Measurements from ENCODE around the gene TRIP6. TPM values are rescaled to one million over a fixed set of nuclear protein-coding genes. Genes with fewer than 3 reads are reported as not detected.

TRIP6 gene
- total RNA-seq, 1 experiment from 2014 or later: 140 TPM

GRCh38 chr7:100880645-100881044 is 13.5 kb downstream of the TRIP6 start:
- Histone ChIP-seq H3K9me3 (ENCODE audit: low read depth, low read length, poor library complexity, severe bottlenecking) (no peaks in the 10 kb centered on the region), H3K4me3 (ENCODE audit: low read depth, low read length, poor library complexity, severe bottlenecking) (no peak overlapping the region), H3K27me3 (replicated peaks; ENCODE audit: insufficient read depth, low read depth, low read length, poor library complexity) (no peaks in the 10 kb centered on the region), H3K36me3 (ENCODE audit: insufficient read depth, low read length, poor library complexity, severe bottlenecking) (peaks cover 85% of the 10 kb centered on the region), H3K27ac (ENCODE audit: low read depth, low read length, poor library complexity, severe bottlenecking) (no peak overlapping the region), H3K4me1 (ENCODE audit: insufficient read depth, low read length, poor library complexity, severe bottlenecking) (peaks cover 14% of the 10 kb centered on the region)
- ChIA-PET CTCF (no interaction called here), POLR2A (ENCODE audit: low non-redundant PET) (no interaction called here)
- intact Hi-C loops (cut with micrococcal nuclease; ENCODE audit: unreplicated experiment): no loop called here
- DNase-seq (ENCODE audit: low spot score): no peak
- BruUV-seq (replicated peaks): no TSS peak
- TF ChIP-seq CTCF (conservative IDR thresholded peaks at IDR 0.05; ENCODE audit: low read depth, low read length) (no peak), EZH2 (IDR thresholded peaks at IDR 0.05; ENCODE audit: borderline replicate concordance, low read depth, low read length, poor library complexity, severe bottlenecking) (no peak)

- peaks cover 89% of the 10 kb centered on the region for H3K36me3 ChIP-seq (ENCODE audit: insufficient read depth, low read length, poor library complexity, severe bottlenecking)
- H3K27ac ChIP-seq (ENCODE audit: low read depth, low read length, poor library complexity, severe bottlenecking): no peak overlapping the region
- ChIA-PET CTCF (no interaction called here), POLR2A (ENCODE audit: low non-redundant PET) (no interaction called here)
- peaks cover 14% of the 10 kb centered on the region for H3K4me1 ChIP-seq (ENCODE audit: insufficient read depth, low read length, poor library complexity, severe bottlenecking)
- intact Hi-C loops (cut with micrococcal nuclease; ENCODE audit: unreplicated experiment): no loop called here
- TF ChIP-seq EZH2 (IDR thresholded peaks at IDR 0.05; ENCODE audit: borderline replicate concordance, low read depth, low read length, poor library complexity, severe bottlenecking): no peak
- no peak for TF ChIP-seq CTCF (conservative IDR thresholded peaks at IDR 0.05; ENCODE audit: low read depth, low read length)
- no peaks in the 10 kb centered on the region for H3K27me3 ChIP-seq (replicated peaks; ENCODE audit: insufficient read depth, low read depth, low read length, poor library complexity)
- no peak for DNase-seq (ENCODE audit: low spot score)
- BruUV-seq (replicated peaks): no TSS peak
- H3K9me3 ChIP-seq (ENCODE audit: low read depth, low read length, poor library complexity, severe bottlenecking): no peaks in the 10 kb centered on the region
- H3K4me3 ChIP-seq (ENCODE audit: low read depth, low read length, poor library complexity, severe bottlenecking): no peak overlapping the region
Measured at GRCh38 chr7:100881136-100881535, 13.9 kb downstream of the TRIP6 start.

- peaks cover 7% of the 10 kb centered on the region for H3K4me1 ChIP-seq (ENCODE audit: insufficient read depth, low read length, poor library complexity, severe bottlenecking)
- no peak overlapping the region for H3K27ac ChIP-seq (ENCODE audit: low read depth, low read length, poor library complexity, severe bottlenecking)
- TF ChIP-seq EZH2 (IDR thresholded peaks at IDR 0.05; ENCODE audit: borderline replicate concordance, low read depth, low read length, poor library complexity, severe bottlenecking): no peak
- TF ChIP-seq CTCF (conservative IDR thresholded peaks at IDR 0.05; ENCODE audit: low read depth, low read length): no peak
- DNase-seq (ENCODE audit: low spot score): no peak
- H3K36me3 ChIP-seq (ENCODE audit: insufficient read depth, low read length, poor library complexity, severe bottlenecking): peaks cover 91% of the 10 kb centered on the region
- ChIA-PET CTCF (interaction anchor here (0.6 kb wide), 1 partner anchor 402 kb away, joined by 3 read pairs; no protein-coding TSS in a partner anchor), POLR2A (ENCODE audit: low non-redundant PET) (no interaction called here)
- intact Hi-C loops (cut with micrococcal nuclease; ENCODE audit: unreplicated experiment): no loop called here
- H3K4me3 ChIP-seq (ENCODE audit: low read depth, low read length, poor library complexity, severe bottlenecking): no peak overlapping the region
- BruUV-seq (replicated peaks): no TSS peak
- no peaks in the 10 kb centered on the region for H3K27me3 ChIP-seq (replicated peaks; ENCODE audit: insufficient read depth, low read depth, low read length, poor library complexity)
- H3K9me3 ChIP-seq (ENCODE audit: low read depth, low read length, poor library complexity, severe bottlenecking): no peaks in the 10 kb centered on the region
Measured at GRCh38 chr7:100882201-100882600, 15.0 kb downstream of the TRIP6 start.
